ENCODE measurements around the gene PARP9.

DNA sequence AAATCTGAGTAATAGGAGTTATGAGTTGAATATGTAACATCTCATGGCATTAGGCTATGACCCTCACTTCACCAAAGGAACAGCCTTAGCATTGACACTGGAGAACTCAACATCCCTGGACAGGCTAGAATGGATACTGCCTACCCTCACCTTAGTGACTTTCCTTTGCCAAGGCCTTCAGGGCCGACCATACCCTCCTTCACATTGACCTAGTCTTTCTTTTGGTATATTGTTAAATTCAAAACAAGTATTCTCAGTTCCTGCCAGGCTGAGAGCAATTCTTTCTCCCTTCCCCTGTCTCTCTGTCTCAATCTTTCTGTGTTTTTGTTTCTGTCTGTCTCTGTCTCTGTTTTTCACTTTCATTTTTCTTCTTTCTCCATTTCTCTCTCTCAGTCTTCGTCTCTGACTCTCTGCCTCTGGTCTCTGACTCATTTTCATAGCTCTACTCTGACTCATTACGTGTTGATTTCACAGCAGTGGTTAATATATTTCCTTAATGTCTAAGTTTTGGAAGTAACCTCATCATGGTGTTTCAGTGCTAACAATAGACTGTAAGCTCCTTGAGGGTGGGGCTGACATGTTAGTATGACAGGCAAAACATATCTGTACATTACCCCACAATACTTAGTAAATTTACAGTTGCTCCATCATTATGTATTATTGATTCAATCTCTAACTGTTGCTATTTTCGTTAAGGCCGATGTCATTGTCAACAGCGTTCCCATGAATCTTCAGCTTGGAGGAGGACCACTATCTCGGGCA is 45.9 kb upstream of the PARP9 start:
- no peak for TF ChIP-seq EZH2 (IDR thresholded peaks at IDR 0.05)
- TF ChIP-seq, protein P1, sequence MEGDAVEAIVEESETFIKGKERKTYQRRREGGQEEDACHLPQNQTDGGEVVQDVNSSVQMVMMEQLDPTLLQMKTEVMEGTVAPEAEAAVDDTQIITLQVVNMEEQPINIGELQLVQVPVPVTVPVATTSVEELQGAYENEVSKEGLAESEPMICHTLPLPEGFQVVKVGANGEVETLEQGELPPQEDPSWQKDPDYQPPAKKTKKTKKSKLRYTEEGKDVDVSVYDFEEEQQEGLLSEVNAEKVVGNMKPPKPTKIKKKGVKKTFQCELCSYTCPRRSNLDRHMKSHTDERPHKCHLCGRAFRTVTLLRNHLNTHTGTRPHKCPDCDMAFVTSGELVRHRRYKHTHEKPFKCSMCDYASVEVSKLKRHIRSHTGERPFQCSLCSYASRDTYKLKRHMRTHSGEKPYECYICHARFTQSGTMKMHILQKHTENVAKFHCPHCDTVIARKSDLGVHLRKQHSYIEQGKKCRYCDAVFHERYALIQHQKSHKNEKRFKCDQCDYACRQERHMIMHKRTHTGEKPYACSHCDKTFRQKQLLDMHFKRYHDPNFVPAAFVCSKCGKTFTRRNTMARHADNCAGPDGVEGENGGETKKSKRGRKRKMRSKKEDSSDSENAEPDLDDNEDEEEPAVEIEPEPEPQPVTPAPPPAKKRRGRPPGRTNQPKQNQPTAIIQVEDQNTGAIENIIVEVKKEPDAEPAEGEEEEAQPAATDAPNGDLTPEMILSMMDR (IDR thresholded peaks at IDR 0.05) = no peak

Data from neural progenitor cell (in vitro differentiated cells).